NCI-H2227 (cell line): ENCODE data around the gene KLHL17.

Experiments used
- DNase-seq: peaks from one replicate; lab custom pipeline; 2025; ENCODE audit not compliant: unreplicated experiment; lab: John Stamatoyannopoulos, UW

Gene KLHL17

GRCh38 chr1:947958-948357, 12.4 kb upstream of the KLHL17 start:
- no peak for DNase-seq

GRCh38 chr1:950268-950667, 10.1 kb upstream of the KLHL17 start:
- DNase-seq = no peak

GRCh38 chr1:950881-951280, 9.5 kb upstream of the KLHL17 start:
- DNase-seq = no peak

GRCh38 chr1:951364-951763, 9.0 kb upstream of the KLHL17 start:
- DNase-seq = no peak

GRCh38 chr1:952201-952600, 8.2 kb upstream of the KLHL17 start:
- no peak for DNase-seq

- DNase-seq = no peak
Observed at GRCh38 chr1:952603-953002, 7.8 kb upstream of the KLHL17 start.

GRCh38 chr1:953524-954320, 6.7 kb upstream of the KLHL17 start:
- DNase-seq = no peak

GRCh38 chr1:954927-955326, 5.5 kb upstream of the KLHL17 start:
- DNase-seq = no peak

- DNase-seq = no peak
Observed at GRCh38 chr1:955474-955873, 4.9 kb upstream of the KLHL17 start.

- no peak for DNase-seq
Observed at GRCh38 chr1:956636-957035, 3.7 kb upstream of the KLHL17 start.

GRCh38 chr1:958823-959730, 1.3 kb upstream of the KLHL17 start, which contains the start of gene NOC2L:
TSS of gene NOC2L (minus strand) at chr1:959256. CDS start at chr1:959240, 16 bp downstream.
- DNase-seq = peak; percentile 93

GRCh38 chr1:959731-960362, 537 bp upstream of the KLHL17 start:
- no peak for DNase-seq

- DNase-seq = no peak
Observed at GRCh38 chr1:961132-961669, 817 bp downstream of the KLHL17 start.

- DNase-seq = no peak
Observed at GRCh38 chr1:962381-963300, 2.3 kb downstream of the KLHL17 start.

GRCh38 chr1:963301-963651, 2.9 kb downstream of the KLHL17 start:
- no peak for DNase-seq

- DNase-seq = no peak
Observed at GRCh38 chr1:963746-964525, 3.6 kb downstream of the KLHL17 start.

- DNase-seq = no peak
Observed at GRCh38 chr1:964691-965525, 4.5 kb downstream of the KLHL17 start.

- DNase-seq = no peak
Observed at GRCh38 chr1:965526-966134, 5.2 kb downstream of the KLHL17 start.
